Hippocampal formation (tissue), 2 donors: Measurements from ENCODE around the gene PPP1R12B.
"Not testable (repeated sequence)": the region's sequence is repeated elsewhere in the genome, so short reads cannot be mapped to it uniquely, and the experiment has no call there.

ENCODE experiments used
- DNase-seq, 2 donors: peaks; one replicate each; lab custom pipeline; 2025; lab: John Stamatoyannopoulos, UW

Gene PPP1R12B

GRCh38 chr1:202452508-202452907 lies 104.0 kb downstream of the PPP1R12B start:
- DNase-seq = no peak

DNA sequence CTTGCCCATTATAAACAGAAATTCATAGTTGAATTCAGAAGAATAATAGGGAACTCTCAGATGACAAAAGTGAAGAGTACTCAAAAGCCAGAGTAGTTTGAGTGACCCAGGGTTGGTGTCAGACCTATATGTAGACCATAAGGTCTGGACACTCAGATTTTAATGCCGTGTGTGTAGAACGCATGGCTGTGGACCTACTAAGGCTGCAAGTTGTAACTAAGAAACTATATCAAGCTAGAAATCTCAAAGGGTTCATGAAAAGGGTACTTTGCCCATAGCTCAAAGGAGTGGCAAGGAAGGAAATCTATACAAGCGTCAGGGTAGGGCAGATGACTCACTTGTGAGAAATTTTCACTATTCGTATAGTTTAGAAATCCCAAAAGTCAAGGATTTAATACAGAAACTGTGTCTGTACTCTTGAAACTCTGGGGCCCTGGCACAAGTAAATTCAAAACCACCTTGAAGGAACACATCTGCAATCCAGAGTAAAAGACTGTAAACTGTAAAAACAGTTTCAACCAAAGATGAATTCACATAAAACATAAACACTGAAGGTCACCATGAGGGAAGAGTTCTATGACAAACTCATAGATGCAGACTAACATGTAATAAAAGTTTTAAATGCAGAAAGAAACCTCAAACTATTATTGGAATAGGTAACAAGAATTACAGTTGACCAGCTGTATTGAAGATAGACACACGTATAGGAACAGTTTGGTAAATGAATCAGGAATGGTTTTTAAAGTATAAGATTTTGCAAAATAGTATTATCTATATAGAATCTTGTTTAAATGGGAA lies 108.1 kb downstream of the PPP1R12B start:
- not testable (repeated sequence) for DNase-seq

- DNase-seq = not testable (repeated sequence)
These were observed 110.2 kb downstream of the PPP1R12B start for GRCh38 chr1:202458651-202459050.

DNA sequence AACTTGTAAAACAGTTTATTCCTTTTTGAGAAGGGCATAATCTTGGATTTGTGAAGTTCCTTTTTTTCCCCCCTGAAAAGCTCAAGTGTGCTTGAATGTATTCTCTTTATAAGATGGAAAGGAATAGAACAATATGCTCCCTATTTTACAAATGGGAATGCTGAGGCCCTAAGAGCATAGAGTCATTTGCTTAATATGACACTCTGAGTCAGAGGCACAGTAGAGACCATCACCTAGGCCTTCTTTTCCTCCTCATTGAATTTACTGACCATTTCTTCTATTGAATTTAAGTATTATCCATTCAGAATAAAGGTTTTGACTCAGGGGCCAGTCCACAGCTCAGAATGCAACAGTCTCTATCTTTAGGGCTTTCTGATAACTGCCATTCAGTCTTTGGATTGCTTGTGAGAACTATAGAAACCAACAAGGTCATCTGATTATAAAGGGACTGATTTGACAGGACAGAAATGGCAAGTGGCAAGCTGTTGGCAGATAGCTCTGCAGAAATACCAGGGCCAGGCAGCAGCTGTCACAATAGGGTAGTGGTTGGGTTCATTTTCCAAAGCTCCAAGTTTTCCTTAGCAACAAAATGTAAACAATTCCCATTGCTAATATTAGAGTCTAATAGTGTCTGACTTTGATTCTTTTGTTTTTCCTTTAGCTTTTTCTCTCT lies 111.1 kb downstream of the PPP1R12B start:
- DNase-seq = not testable (repeated sequence)

- DNase-seq = not testable (repeated sequence)
These were observed 111.6 kb downstream of the PPP1R12B start for GRCh38 chr1:202460143-202460495.

- no peak for DNase-seq
These were observed 114.0 kb downstream of the PPP1R12B start for GRCh38 chr1:202462342-202463076.

- DNase-seq = peak in 1 of 2 donors; percentile 48
These were observed 115.7 kb downstream of the PPP1R12B start for GRCh38 chr1:202464153-202464742.

GRCh38 chr1:202465644-202466270 lies 117.3 kb downstream of the PPP1R12B start:
- DNase-seq = not testable (repeated sequence)

- DNase-seq = not testable (repeated sequence)
These were observed 117.8 kb downstream of the PPP1R12B start for GRCh38 chr1:202466339-202466738.

DNA sequence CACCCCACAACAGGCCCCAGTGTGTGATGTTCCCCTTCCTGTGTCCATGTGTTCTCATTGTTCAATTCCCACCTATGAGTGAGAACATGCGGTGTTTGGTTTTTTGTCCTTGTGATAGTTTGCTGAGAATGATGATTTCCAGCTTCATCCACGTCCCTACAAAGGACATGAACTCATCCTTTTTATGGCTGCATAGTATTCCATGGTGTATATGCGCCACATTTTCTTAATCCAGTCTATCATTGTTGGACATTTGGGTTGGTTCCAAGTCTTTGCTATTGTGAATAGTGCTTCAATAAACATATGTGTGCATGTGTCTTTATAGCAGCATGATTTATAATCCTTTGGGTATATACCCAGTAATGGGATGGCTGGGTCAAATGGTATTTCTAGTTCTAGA lies 118.9 kb downstream of the PPP1R12B start:
- not testable (repeated sequence) for DNase-seq

- DNase-seq = not testable (repeated sequence)
These were observed 120.2 kb downstream of the PPP1R12B start for GRCh38 chr1:202468695-202469094.

DNA sequence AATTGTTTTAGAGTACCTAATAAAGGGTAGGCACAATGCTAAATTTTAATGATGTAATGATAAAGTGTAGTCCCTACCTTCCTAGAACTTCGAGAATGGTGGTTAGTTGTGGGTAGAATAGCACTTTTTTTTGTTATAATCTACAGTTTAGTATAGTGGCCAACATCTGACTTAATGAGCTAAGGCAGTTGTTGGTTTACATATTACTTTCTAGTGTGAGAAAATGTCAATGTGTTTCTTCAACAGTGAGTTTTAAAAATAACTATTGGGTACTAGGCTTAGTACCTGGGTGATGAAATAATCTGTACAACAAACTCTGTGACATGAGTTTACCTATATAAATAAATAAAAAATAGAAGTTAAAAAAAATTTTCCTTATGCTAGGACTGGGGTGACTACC lies 120.6 kb downstream of the PPP1R12B start:
- DNase-seq = not testable (repeated sequence)

GRCh38 chr1:202471246-202471645 lies 122.7 kb downstream of the PPP1R12B start:
- no peak for DNase-seq

DNA sequence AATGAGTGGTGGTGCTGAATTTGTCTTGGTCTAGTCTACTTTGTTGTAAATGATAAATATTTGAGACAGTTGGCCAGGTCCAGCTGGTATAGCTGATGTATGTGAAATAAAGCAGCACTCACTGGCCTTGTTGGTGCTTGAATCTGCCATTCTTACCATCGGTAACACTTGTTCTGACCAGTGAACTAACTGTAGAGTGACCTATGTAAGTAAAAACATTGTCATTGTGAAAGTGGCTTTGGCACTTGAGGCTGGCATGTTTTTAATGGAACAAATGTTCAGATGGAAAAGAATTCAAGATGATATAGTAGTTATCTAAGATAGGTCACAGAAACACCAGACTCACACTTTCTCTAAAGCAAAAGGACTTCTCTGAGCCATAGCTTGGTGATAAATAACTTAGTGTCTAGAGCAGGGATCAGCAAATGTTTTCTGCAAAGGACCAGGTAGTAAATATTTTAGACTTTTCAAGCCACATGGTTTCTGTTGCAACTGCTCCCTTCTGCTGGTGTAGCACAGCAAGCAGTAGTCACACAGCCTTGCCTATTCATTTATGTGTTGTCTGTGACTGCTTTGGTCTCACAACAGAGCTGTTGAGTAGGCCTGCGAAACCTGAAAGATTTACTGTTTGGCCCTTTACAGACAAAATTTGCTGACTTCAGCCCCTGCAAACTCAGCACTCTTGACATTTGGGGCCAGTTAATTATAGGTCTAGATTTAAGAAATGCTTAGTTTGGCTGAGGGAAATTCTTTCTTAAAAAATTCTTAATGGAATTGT lies 124.0 kb downstream of the PPP1R12B start:
- peak in 1 of 2 donors; percentile 44 for DNase-seq

DNA sequence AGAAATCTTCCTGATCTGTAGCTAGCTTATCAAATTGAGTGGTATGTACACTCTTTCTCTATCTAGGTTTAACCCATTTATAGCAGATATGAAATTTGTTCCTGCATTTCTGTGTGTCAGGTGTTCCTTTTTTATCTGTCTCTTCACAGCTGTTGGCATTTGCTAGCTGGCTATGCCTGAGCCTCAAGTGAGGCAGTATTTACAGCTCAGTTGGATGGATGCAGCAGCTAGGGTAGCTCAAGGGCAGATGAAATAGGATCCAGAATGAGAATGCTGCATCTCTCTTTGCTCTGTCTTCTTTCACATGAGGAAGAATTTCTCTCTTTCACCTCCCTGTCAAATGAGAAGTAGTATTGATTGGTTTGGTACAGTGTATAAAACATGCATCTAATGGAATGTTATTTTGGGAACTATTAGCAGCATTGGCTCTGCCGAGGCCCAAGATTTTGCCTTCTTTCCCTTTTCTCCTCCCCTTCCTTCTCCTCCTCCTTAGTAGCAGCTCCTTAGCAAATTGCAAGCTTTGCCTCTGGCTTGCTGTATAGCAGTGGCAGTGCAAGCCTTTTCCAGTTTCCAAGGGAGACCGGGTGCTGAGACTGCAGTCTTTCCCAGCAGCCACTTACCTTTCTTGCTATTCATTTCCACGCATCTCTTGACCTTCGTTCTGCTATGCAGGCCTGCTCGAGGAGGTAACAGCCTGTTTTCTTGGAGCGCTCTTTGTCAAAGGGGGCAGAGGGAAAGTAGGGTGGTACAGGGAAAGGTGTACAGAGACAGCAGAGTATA lies 125.0 kb downstream of the PPP1R12B start:
- DNase-seq = not testable (repeated sequence)

- DNase-seq = not testable (repeated sequence)
These were observed 131.2 kb downstream of the PPP1R12B start for GRCh38 chr1:202479661-202480060.

DNA sequence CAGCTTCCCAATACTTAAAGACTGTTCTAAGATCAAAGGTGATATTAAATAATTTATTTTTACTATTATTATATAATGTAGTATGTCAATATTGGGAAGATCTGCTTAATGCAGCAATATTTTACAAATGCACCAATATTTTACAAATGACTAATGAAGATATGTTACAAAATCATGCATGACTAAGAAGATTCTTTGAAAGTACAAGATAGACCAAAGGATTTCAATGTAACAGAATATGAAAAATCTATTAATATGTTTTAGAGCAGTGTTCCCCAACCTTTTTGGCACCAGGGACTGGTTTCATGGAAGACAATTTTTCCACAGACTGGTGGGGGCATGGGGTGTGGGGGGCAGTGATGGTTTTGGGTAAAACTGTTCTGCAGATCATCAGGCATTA lies 132.1 kb downstream of the PPP1R12B start:
- DNase-seq = not testable (repeated sequence)

- not testable (repeated sequence) for DNase-seq
These were observed 134.9 kb downstream of the PPP1R12B start for GRCh38 chr1:202483362-202483761.

DNA sequence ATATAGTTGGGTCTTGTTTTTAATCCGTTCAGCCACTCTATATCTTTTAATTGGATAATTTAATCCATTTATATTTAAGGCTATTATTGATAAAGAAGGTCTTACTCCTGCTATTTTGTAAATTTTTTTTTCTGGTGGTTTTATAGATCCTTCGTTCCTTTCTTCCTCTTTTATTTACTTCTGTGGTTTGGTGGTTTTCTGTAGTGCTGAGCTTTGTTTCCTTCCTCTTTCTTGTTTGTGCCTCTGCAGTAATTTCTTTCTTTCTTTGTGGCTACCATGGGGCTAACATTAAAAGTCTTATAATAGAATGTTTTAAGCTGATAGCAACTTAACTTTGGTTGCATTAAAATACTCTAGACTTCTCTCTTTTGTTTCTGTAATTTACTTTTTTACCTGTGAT lies 135.5 kb downstream of the PPP1R12B start:
- DNase-seq = not testable (repeated sequence)

DNA sequence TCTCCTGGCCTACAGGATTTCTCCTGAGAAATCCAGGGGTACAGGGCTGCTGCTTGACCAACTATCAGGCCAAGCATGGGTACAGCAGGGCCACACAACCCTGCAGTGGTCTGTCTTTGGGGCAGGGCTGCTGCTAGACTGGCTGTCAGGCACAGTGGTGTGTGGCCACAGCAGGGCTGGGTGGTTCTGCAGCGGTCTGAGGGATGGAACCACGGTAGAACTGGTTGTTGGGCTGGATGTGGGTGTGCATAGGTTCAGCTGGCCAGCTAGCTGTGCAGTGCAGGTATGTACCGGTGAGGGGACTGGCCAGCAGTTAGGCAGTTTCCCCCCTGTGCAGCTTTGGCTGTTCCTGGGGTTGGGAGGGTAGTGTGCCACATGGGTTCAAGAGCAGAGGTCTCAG lies 136.3 kb downstream of the PPP1R12B start:
- DNase-seq = not testable (repeated sequence)
